ENCODE results near the gene KATNB1. TPM values are rescaled to one million over a fixed set of nuclear protein-coding genes. Genes with fewer than 3 reads are reported as not detected.

The KATNB1 gene
- total RNA-seq, 3 donors from 2014 or later = 15.5 to 20.9 (median 17.0) TPM

- no peak for TF ChIP-seq POLR2A (IDR thresholded peaks at IDR 0.05)
- TF ChIP-seq CTCF (IDR thresholded peaks at IDR 0.05) = no peak
- no peak for TF ChIP-seq POLR2AphosphoS5 (IDR thresholded peaks at IDR 0.05)
- Histone ChIP-seq H3K27ac (no peak overlapping the region), H3K27me3 (no peaks in the 10 kb centered on the region), H3K36me3 (no peaks in the 10 kb centered on the region), H3K4me1 (no peaks in the 10 kb centered on the region), H3K4me3 (no peak overlapping the region), H3K9me3 (no peaks in the 10 kb centered on the region)
- DNase-seq (ENCODE audit: low spot score in 2 of 2) = no peak
- intact Hi-C loops (cut with DNase I; ENCODE audit: low total_unique reads) = no loop called here
Observed at GRCh38 chr16:57783116-57783515, 47.5 kb downstream of the KATNB1 start.

- no peak overlapping the region for H3K27ac ChIP-seq
- intact Hi-C loops (cut with DNase I; ENCODE audit: low total_unique reads) = no loop called here
- no peak for DNase-seq (ENCODE audit: low spot score in 2 of 2)
- H3K9me3 ChIP-seq = no peaks in the 10 kb centered on the region
- no peak overlapping the region for H3K4me3 ChIP-seq
- H3K36me3 ChIP-seq = no peaks in the 10 kb centered on the region
- no peaks in the 10 kb centered on the region for H3K4me1 ChIP-seq
- H3K27me3 ChIP-seq = no peaks in the 10 kb centered on the region
- TF ChIP-seq CTCF (IDR thresholded peaks at IDR 0.05) (no peak), POLR2A (IDR thresholded peaks at IDR 0.05) (no peak), POLR2AphosphoS5 (IDR thresholded peaks at IDR 0.05) (no peak)
Observed at GRCh38 chr16:57783883-57784282, 48.3 kb downstream of the KATNB1 start.

GRCh38 chr16:57784334-57784733, 48.8 kb downstream of the KATNB1 start:
- H3K36me3 ChIP-seq = no peaks in the 10 kb centered on the region
- H3K9me3 ChIP-seq = no peaks in the 10 kb centered on the region
- TF ChIP-seq POLR2AphosphoS5 (IDR thresholded peaks at IDR 0.05) = no peak
- no peak for TF ChIP-seq POLR2A (IDR thresholded peaks at IDR 0.05)
- no peak for TF ChIP-seq CTCF (IDR thresholded peaks at IDR 0.05)
- no peak for DNase-seq (ENCODE audit: low spot score in 2 of 2)
- H3K27me3 ChIP-seq = no peaks in the 10 kb centered on the region
- intact Hi-C loops (cut with DNase I; ENCODE audit: low total_unique reads) = no loop called here
- no peak overlapping the region for H3K4me3 ChIP-seq
- no peaks in the 10 kb centered on the region for H3K4me1 ChIP-seq
- no peak overlapping the region for H3K27ac ChIP-seq

GRCh38 chr16:57785385-57785784, 49.8 kb downstream of the KATNB1 start:
- H3K27me3 ChIP-seq = no peaks in the 10 kb centered on the region
- DNase-seq (ENCODE audit: low spot score in 2 of 2) = no peak
- TF ChIP-seq CTCF (IDR thresholded peaks at IDR 0.05) = no peak
- no peak for TF ChIP-seq POLR2AphosphoS5 (IDR thresholded peaks at IDR 0.05)
- TF ChIP-seq POLR2A (IDR thresholded peaks at IDR 0.05) = no peak
- no peak overlapping the region for H3K27ac ChIP-seq
- no peak overlapping the region for H3K4me3 ChIP-seq
- H3K4me1 ChIP-seq = no peaks in the 10 kb centered on the region
- no peaks in the 10 kb centered on the region for H3K9me3 ChIP-seq
- intact Hi-C loops (cut with DNase I; ENCODE audit: low total_unique reads) = no loop called here
- H3K36me3 ChIP-seq = no peaks in the 10 kb centered on the region

GRCh38 chr16:57785924-57786323, 50.4 kb downstream of the KATNB1 start:
- Histone ChIP-seq H3K27me3 (no peaks in the 10 kb centered on the region), H3K9me3 (no peaks in the 10 kb centered on the region), H3K36me3 (no peaks in the 10 kb centered on the region), H3K4me3 (no peak overlapping the region), H3K27ac (no peak overlapping the region), H3K4me1 (no peaks in the 10 kb centered on the region)
- TF ChIP-seq POLR2AphosphoS5 (IDR thresholded peaks at IDR 0.05) (no peak), POLR2A (IDR thresholded peaks at IDR 0.05) (no peak), CTCF (IDR thresholded peaks at IDR 0.05) (no peak)
- intact Hi-C loops (cut with DNase I; ENCODE audit: low total_unique reads) = no loop called here
- DNase-seq (ENCODE audit: low spot score in 2 of 2) = no peak

All from breast epithelium (tissue), 4 donors.